Transverse colon (tissue), 3 donors: ENCODE measurements around the gene KREMEN1.

ENCODE experiments used
- CTCF ChIP-seq, 5 experiments: fragments of 200-600 bp in 3 of 5; fragments of 450-650 bp in 2 of 5; sonication (generic) in 3 of 5; IDR thresholded peaks; 1 replicate in 2 of 5; 2 replicates in 3 of 5; pipeline ENCODE4 v1.5.1; 2016 to 2017; ENCODE audit warnings: antibody characterized with exemption in 5 of 5, inconsistent platforms in 3 of 5, mild to moderate bottlenecking in 2 of 5, moderate library complexity in 1 of 5
- POLR2A ChIP-seq: fragments of 450-650 bp; IDR thresholded peaks from one replicate; pipeline ENCODE4 v1.6.1; 2016; ENCODE audit warnings: antibody characterized with exemption, mild to moderate bottlenecking, moderate library complexity

GRCh38 chr22:29126670-29127395 lies 54.0 kb downstream of the KREMEN1 start:
- TF ChIP-seq CTCF (IDR thresholded peaks at IDR 0.05) (no peak), POLR2A (no peak)
